ENCODE results near the gene MACROD2. TPM values are rescaled to one million over a fixed set of nuclear protein-coding genes. Genes with fewer than 3 reads are reported as not detected.

The MACROD2 gene
- total RNA-seq, 2 donors from 2014 or later = 0.95 to 4.2 TPM

DNA sequence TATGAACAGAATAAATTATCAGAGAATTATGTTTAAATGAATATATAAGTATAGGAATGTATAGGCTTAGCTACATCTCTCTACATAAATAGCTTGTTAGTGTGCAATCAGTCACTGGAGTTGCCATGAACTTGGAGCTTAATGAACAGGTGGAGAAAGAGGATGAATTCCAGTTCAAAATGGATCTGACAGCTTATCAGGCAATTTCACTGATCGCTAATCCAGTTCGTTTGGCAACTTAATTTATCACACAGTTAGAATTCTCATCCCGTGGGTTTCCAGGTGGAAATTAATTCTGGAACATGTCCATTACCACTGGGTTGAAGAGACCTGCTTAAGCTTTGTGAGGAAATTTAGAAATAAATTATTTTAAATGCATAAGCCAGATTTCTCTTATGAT lies 118.1 kb downstream of the MACROD2 start:
- Histone ChIP-seq H3K27ac (no peak overlapping the region), H3K27me3 (replicated peaks; ENCODE audit: insufficient read depth) (no peaks in the 10 kb centered on the region), H3K36me3 (no peaks in the 10 kb centered on the region)

DNA sequence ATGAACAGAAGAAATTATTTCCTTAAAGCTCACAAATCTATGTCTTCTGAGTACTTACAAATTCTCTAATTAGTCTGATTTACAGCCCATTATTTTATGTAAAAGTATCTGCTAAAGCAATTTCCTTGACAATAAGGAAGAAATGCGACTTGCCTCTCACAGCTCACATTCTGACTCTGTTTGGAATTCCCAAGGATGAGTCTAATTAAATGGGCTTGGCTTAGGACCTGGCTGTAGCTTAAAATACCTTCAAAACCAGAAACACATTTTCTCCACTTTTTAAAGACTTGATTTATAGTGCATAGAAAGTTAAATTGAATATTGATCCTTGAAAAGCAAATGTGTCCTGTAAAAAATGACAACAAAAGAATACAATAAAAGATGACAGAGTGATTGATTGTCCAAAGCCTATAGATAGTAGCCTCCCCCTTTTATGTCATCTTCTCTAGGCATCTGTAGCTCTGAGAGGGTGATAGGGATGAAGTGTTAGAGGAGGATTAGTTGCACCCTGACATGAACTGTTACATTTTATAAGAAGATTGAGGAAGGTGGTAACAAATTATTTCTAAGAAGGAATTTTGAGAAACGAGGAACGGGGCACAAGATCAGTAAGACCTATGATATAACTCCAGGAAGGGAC lies 118.9 kb downstream of the MACROD2 start:
- ATAC-seq (ENCODE audit: insufficient number of reproducible peaks, low FRiP score, low read depth) (no peak), DNase-seq (ENCODE audit: low spot score) (no peak)
- Histone ChIP-seq H3K36me3 (no peaks in the 10 kb centered on the region), H3K9me3 (no peaks in the 10 kb centered on the region), H3K4me3 (no peak overlapping the region), H3K4me1 (ENCODE audit: control insufficient read depth in 1 of 2, low read depth in 2 of 2) (no peaks in the 10 kb centered on the region), H3K27ac (no peak overlapping the region), H3K27me3 (replicated peaks; ENCODE audit: insufficient read depth) (no peaks in the 10 kb centered on the region)
- TF ChIP-seq, protein P1, sequence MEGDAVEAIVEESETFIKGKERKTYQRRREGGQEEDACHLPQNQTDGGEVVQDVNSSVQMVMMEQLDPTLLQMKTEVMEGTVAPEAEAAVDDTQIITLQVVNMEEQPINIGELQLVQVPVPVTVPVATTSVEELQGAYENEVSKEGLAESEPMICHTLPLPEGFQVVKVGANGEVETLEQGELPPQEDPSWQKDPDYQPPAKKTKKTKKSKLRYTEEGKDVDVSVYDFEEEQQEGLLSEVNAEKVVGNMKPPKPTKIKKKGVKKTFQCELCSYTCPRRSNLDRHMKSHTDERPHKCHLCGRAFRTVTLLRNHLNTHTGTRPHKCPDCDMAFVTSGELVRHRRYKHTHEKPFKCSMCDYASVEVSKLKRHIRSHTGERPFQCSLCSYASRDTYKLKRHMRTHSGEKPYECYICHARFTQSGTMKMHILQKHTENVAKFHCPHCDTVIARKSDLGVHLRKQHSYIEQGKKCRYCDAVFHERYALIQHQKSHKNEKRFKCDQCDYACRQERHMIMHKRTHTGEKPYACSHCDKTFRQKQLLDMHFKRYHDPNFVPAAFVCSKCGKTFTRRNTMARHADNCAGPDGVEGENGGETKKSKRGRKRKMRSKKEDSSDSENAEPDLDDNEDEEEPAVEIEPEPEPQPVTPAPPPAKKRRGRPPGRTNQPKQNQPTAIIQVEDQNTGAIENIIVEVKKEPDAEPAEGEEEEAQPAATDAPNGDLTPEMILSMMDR (IDR thresholded peaks at IDR 0.05) = no peak

More for the DNA sequence above, 118.1 kb downstream of the MACROD2 start:
- H3K4me1 ChIP-seq (ENCODE audit: control insufficient read depth in 1 of 2, low read depth in 2 of 2) = no peaks in the 10 kb centered on the region
- ATAC-seq (ENCODE audit: insufficient number of reproducible peaks, low FRiP score, low read depth) (no peak), DNase-seq (ENCODE audit: low spot score) (no peak)
- no peak overlapping the region for H3K4me3 ChIP-seq
- peaks cover 4% of the 10 kb centered on the region for H3K9me3 ChIP-seq
- TF ChIP-seq, protein P1 (IDR thresholded peaks at IDR 0.05) = no peak

DNA sequence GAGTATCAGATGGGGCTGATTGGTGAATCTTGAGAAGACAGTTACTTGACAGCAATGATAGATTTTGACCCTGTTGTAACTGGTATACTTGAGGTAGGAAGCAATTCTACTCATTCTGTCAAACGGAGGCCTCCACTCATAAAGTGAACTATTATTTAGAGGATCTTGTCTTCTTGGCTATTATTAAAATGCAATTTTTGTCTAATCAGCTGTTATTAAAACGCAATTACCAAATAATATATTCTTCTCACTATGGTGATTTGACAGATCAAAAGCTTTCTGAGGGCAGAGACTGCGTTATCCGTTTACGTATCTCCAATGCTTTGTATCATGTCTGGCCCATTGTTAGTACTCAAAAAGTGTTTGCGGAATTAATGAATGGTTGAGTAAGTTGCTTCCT lies 120.7 kb downstream of the MACROD2 start:
- no peak for ATAC-seq (ENCODE audit: insufficient number of reproducible peaks, low FRiP score, low read depth)
- Histone ChIP-seq H3K9me3 (no peaks in the 10 kb centered on the region), H3K27ac (no peak overlapping the region), H3K36me3 (no peaks in the 10 kb centered on the region), H3K4me3 (no peak overlapping the region), H3K27me3 (replicated peaks; ENCODE audit: insufficient read depth) (no peaks in the 10 kb centered on the region), H3K4me1 (ENCODE audit: control insufficient read depth in 1 of 2, low read depth in 2 of 2) (no peaks in the 10 kb centered on the region)
- TF ChIP-seq, protein P1 (IDR thresholded peaks at IDR 0.05) = no peak
- DNase-seq (ENCODE audit: low spot score) = no peak

DNA sequence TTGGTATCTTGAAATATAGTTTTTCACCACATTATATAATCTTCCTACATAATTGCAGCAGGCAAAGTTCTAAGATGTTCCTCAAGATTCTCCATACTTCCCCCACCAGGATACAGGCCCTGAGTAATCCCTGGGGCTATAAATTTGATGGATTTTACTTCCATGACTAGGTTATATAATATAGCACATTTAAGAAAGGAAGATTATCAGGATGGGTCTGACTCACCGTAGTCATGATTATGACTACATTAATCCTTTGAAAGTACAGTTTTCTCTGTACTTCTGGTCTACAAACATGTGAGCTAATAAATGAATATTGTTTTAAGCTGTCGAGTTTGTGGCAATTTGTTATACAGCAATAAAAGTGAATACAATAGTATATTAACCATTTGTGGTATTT lies 122.5 kb downstream of the MACROD2 start:
- H3K36me3 ChIP-seq = no peaks in the 10 kb centered on the region
- H3K27me3 ChIP-seq (replicated peaks; ENCODE audit: insufficient read depth) = no peaks in the 10 kb centered on the region
- no peaks in the 10 kb centered on the region for H3K4me1 ChIP-seq (ENCODE audit: control insufficient read depth in 1 of 2, low read depth in 2 of 2)
- DNase-seq (ENCODE audit: low spot score) (no peak), ATAC-seq (ENCODE audit: insufficient number of reproducible peaks, low FRiP score, low read depth) (no peak)
- no peaks in the 10 kb centered on the region for H3K9me3 ChIP-seq
- H3K4me3 ChIP-seq = no peak overlapping the region
- H3K27ac ChIP-seq = no peak overlapping the region
- TF ChIP-seq, protein P1 (IDR thresholded peaks at IDR 0.05) = no peak

DNA sequence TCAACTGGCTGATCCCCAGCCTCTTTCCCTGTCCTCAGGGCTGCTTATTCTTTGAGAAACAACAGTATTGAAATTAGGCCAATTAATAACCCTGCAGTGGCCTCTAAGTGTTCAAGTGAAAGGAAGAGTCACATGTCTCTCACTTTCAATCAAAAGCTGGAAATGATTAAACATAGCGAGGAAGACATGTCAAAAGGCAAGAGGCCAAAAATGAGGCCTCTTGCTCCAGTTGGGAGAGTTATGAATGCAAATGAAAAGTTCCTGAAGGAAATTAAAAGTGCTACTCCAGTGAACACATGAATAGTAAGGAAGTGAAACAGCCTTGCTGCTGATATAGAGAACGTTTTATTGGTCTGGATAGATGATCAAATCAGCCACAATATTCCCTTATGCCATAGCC lies 131.5 kb downstream of the MACROD2 start:
- TF ChIP-seq, protein P1 (IDR thresholded peaks at IDR 0.05) = no peak
- H3K27me3 ChIP-seq (replicated peaks; ENCODE audit: insufficient read depth) = no peaks in the 10 kb centered on the region
- ATAC-seq (ENCODE audit: insufficient number of reproducible peaks, low FRiP score, low read depth) = no peak

More for the DNA sequence above, 131.5 kb downstream of the MACROD2 start:
- H3K9me3 ChIP-seq = no peaks in the 10 kb centered on the region
- H3K36me3 ChIP-seq = no peaks in the 10 kb centered on the region
- no peak for DNase-seq (ENCODE audit: low spot score)
- H3K4me1 ChIP-seq (ENCODE audit: control insufficient read depth in 1 of 2, low read depth in 2 of 2) = no peaks in the 10 kb centered on the region
- H3K4me3 ChIP-seq = no peak overlapping the region
- no peak overlapping the region for H3K27ac ChIP-seq
